GM10266 (cell line): ENCODE data around the gene TMEM179.

ENCODE experiments used
- DNase-seq: peaks from one replicate; pipeline ENCODE4 v3.0.0; 2012; ENCODE audit errors: extremely low spot score
- TF ChIP-seq, protein P1 (sequence below): IDR thresholded peaks from 2 replicates; pipeline ENCODE4 v1.5.1; 2012; ENCODE audit warnings: mild to moderate bottlenecking, low read depth; ENCODE audit not compliant: control insufficient read depth, insufficient read depth; ENCODE audit errors: missing control alignments

The TMEM179 gene

DNA sequence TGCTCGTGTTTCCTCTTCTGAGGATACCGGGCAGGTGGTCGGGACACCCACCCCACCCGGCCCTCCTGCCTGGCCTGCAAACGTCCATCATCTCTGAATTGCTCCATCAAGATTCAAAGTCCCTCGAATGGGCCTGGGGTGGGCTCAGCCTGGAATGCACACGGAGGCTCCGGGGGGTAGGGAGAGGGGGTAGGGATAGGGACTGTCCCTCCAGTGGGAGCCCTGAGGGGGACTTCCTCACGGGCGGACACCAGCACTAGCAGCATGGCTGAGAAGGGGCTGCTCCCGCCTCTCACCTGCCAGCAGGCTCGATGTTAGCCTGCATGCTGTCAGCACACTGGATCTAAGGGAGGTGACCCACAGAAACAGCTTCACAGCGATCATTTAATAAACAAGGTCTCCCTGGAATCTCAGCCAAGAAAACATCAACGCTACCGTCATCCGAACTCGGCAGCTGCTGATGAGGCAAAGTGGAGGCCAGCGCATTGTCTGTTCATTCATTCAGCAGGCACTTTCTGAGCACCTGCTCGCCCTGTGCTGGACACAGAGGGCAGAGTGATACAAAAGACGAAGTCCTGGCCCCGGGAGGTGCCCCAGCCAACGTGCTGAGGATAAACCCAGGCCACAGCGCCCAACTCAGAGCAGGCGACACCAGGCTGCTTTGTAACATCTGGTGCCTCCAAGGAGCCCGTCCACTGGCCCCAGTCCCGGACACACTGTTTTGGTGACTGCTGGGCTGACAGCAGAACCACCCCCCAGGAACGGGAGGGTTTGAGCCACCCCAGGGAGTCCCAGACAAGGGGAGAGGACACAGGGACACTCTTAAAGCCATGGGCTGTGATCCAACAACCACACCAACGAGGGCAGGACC, 6.3 kb downstream of the TMEM179 start:
- no peak for DNase-seq
- TF ChIP-seq, protein P1, sequence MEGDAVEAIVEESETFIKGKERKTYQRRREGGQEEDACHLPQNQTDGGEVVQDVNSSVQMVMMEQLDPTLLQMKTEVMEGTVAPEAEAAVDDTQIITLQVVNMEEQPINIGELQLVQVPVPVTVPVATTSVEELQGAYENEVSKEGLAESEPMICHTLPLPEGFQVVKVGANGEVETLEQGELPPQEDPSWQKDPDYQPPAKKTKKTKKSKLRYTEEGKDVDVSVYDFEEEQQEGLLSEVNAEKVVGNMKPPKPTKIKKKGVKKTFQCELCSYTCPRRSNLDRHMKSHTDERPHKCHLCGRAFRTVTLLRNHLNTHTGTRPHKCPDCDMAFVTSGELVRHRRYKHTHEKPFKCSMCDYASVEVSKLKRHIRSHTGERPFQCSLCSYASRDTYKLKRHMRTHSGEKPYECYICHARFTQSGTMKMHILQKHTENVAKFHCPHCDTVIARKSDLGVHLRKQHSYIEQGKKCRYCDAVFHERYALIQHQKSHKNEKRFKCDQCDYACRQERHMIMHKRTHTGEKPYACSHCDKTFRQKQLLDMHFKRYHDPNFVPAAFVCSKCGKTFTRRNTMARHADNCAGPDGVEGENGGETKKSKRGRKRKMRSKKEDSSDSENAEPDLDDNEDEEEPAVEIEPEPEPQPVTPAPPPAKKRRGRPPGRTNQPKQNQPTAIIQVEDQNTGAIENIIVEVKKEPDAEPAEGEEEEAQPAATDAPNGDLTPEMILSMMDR, result no peak

DNA sequence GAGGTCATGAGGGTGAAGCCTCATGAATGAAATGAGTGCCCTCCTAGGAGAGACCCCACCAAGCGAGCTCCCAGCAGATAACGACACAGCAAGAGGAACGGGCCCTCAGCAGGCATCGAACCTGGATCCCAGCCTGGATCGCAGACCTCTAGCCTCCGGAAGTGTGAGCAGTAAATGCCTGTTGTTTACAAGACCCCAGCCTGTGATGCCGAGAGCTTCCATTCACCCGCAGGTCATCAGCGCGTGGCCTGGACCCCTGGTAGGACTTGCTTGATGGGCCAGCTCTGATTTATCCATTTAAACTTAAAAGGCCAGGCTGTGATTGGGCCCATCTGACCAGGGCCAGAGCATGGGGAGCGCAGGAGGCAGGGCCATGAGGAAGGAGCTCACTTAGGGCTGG, 7.0 kb downstream of the TMEM179 start:
- no peak for DNase-seq
- TF ChIP-seq, protein P1, result no peak

DNA sequence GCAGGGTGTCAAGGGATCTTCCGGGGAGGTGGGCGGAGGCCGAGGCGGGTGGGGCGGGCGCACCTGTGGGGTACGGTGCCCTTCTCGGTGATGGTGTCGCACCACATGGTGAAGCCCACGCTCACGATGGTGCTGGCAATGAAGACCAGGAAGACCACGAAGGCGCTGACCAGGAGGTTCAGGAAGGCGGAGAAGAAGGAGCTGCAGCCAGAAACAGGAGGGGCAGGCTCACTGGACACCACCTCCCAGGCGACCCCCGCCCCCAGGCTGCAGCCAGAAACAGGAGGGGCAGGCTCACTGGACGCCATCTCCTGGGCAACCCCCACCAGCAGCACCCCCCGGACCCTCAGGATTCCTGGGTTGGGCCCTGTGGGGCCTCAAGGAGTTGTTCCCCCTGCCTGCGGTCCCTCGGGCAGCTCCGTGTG, 7.6 kb downstream of the TMEM179 start:
- no peak for DNase-seq
- TF ChIP-seq, protein P1, result no peak

DNA sequence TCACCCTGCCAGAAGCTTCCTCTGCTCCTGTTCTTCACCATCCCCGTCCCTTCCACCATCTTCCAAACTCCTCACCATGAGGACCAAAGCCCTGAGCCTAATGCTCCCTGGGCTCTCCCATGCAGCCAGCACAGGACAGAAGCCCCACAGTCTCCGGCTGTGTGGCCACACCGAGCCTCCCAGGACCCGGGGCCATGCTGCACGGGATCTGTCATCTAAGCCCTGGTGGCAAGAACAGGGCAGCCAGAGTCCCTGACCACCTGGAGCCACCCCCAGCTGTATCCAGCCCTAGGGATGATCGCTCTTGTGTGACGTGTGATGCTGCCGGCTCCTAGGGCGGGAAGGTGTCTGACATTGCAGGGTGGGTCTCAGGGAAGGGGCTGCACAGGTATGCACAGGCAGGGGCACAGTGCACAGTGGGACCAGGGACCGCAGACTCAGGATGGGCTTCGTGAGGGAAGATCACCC, 8.1 kb downstream of the TMEM179 start:
- TF ChIP-seq, protein P1, result no peak
- no peak for DNase-seq

DNA sequence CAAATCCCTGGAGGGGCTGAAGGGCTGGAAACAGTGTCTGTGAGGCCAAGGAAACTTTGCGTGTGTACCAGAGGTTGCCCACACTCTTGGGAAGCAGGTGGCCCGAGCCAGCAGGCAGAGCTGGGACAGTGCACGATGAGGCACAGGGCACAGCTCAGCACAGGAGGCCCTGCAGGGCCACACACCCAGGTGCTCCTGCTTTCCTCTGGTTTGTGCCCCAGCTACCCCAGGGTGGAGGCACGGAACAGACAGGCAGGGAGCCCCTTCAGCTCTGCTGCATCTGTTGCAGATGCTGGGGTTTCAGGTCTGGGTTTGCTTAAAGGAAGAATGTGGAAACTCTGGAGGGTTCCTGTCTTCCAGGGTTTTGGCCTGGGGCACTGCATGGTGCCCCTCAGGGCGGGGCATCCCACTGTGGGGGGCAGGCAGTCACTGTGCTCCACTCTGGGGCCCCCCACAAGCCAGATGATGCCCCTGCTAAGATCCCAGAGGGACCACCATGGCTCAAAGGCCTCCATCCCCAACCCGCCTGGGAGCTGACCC, 8.6 kb downstream of the TMEM179 start:
- TF ChIP-seq, protein P1, result no peak
- no peak for DNase-seq

DNA sequence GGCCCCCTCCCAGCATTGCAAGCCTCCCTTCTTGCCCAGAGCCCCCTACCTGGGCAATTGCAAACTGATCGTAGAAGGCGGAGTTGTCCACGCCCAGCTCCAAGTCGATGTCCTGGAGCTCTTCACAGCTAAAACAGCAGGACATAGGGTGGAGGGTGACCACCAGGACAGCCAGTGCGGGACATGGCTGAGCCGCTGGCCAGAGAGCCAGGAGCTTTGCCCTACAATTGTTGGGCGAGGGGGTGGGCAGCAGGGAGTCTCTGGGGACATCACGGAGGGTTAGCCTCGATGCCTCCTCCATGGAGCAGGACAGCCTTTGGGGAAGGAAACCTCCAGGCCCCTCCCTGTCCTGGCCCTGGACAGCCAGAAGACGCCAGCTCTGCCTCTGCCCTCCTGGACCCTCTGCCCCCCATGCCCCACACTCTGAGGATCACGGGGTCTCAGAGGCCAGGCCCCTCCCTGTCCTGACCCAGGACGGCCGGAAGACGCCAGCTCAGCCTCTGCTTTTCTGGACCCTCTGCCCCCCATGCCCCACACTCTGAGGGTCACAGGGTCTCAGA, 9.4 kb downstream of the TMEM179 start:
- TF ChIP-seq, protein P1, result no peak
- no peak for DNase-seq
